Measurements from ENCODE around the gene DGAT2. TPM values are rescaled to one million over a fixed set of nuclear protein-coding genes. Genes with fewer than 3 reads are reported as not detected.

DGAT2 gene
- total RNA-seq, 1 donor from 2014 or later = 2.7 TPM

- DNase-seq (ENCODE audit: low read depth) = no peak
- Histone ChIP-seq H3K4me3 (ENCODE audit: low read depth, low read length) (no peak overlapping the region), H3K27me3 (ENCODE audit: control insufficient read depth, insufficient read depth, low read length) (no peaks in the 10 kb centered on the region), H3K36me3 (ENCODE audit: control insufficient read depth, insufficient read depth, low read length) (no peaks in the 10 kb centered on the region)
- no peak for TF ChIP-seq CTCF (IDR thresholded peaks at IDR 0.05; ENCODE audit: insufficient read depth, low read length, poor library complexity, severe bottlenecking)
Observed at GRCh38 chr11:75823415-75823814, 54.8 kb downstream of the DGAT2 start.

DNA sequence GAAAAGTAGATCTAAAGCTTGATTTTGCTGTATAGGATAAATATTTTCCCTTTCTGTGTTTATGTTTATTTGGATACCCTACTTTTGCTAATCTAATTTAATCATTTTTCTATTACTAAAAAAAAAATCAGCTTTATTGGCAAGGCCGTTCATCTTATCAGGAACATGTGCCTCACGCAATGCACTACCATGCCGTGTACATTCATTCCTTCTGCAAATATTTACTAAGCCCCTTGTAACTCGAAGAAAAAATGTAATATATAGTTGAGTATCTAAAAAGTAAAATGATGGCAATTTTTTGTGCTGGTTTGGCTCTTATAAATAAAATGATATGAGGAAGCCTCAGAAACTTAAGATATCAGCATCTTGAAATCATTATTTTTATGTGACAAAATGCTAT is 55.4 kb downstream of the DGAT2 start:
- no peaks in the 10 kb centered on the region for H3K27me3 ChIP-seq (ENCODE audit: control insufficient read depth, insufficient read depth, low read length)
- TF ChIP-seq CTCF (IDR thresholded peaks at IDR 0.05; ENCODE audit: insufficient read depth, low read length, poor library complexity, severe bottlenecking) = no peak
- H3K4me3 ChIP-seq (ENCODE audit: low read depth, low read length) = no peak overlapping the region
- no peak for DNase-seq (ENCODE audit: low read depth)
- H3K36me3 ChIP-seq (ENCODE audit: control insufficient read depth, insufficient read depth, low read length) = no peaks in the 10 kb centered on the region

DNA sequence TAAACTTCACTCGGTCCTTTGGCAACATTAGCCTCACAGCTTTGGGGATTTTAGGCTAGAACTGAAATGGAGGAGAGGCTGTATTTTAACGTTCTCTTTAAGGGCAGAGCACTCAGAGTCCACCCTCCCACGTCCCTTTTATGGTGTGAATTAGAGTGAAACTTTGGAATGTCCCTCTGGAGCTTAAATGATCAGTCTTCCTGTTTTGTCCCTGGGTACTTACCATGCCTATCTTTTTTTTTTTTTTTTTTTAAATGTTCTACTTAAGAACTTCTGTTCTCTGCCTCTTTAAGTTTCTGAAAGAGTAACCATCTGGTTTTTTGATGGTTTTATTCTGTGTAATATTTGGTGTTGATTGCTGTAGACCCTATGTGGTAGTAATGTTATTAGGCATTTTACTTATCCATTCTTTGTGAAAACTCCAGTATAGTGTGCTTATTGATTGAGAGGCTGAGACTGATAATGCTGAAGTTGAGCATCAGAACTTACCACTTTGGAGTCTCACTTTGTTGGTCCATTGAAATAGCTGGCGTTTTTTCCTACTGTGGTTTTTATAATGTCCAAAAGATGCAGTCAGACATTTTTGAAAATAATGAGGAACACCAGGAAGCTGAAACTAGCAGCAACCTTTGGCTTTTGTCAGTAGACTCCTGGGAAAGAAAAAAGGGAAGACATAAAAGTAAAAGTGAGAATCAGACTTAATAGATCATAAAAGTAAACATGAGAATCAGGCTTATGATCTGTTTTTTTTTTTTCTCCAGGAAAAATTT is 58.1 kb downstream of the DGAT2 start:
- TF ChIP-seq CTCF (IDR thresholded peaks at IDR 0.05; ENCODE audit: insufficient read depth, low read length, poor library complexity, severe bottlenecking) = no peak
- no peak for DNase-seq (ENCODE audit: low read depth)
- Histone ChIP-seq H3K36me3 (ENCODE audit: control insufficient read depth, insufficient read depth, low read length) (no peaks in the 10 kb centered on the region), H3K4me3 (ENCODE audit: low read depth, low read length) (no peak overlapping the region), H3K27me3 (ENCODE audit: control insufficient read depth, insufficient read depth, low read length) (no peaks in the 10 kb centered on the region)

GRCh38 chr11:75827562-75827961 is 59.0 kb downstream of the DGAT2 start:
- H3K36me3 ChIP-seq (ENCODE audit: control insufficient read depth, insufficient read depth, low read length) = no peaks in the 10 kb centered on the region
- no peak overlapping the region for H3K4me3 ChIP-seq (ENCODE audit: low read depth, low read length)
- no peak for TF ChIP-seq CTCF (IDR thresholded peaks at IDR 0.05; ENCODE audit: insufficient read depth, low read length, poor library complexity, severe bottlenecking)
- no peak for DNase-seq (ENCODE audit: low read depth)
- H3K27me3 ChIP-seq (ENCODE audit: control insufficient read depth, insufficient read depth, low read length) = no peaks in the 10 kb centered on the region

DNA sequence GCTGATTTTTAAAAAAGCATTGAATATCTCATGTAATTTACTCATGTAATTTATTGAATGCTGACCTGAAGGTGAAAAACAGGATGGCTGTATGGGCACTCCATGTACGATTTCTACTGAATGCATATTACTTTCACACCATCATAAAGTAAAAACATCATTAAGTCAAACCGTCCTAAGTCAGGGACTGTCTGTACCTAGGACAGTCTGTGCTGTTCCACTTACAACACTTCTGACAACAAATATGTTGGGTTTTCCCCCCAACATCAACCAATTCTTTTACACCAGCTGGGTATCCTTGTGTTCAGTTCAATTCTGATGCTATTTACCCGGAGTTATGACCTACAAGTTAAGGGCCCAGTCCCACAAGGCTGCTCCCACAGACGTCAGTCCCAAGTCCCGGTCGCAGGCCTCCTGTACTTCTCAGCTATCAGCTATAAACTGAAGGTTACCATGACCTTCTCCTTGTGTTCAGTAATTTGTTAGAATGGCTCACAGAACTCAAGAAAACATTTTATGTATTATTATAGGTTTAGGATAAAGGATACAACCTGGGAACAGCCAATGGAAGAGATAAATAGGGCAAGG is 63.4 kb downstream of the DGAT2 start:
- no peak overlapping the region for H3K4me3 ChIP-seq (ENCODE audit: low read depth, low read length)
- no peaks in the 10 kb centered on the region for H3K27me3 ChIP-seq (ENCODE audit: control insufficient read depth, insufficient read depth, low read length)
- H3K36me3 ChIP-seq (ENCODE audit: control insufficient read depth, insufficient read depth, low read length) = no peaks in the 10 kb centered on the region
- no peak for DNase-seq (ENCODE audit: low read depth)
- TF ChIP-seq CTCF (IDR thresholded peaks at IDR 0.05; ENCODE audit: insufficient read depth, low read length, poor library complexity, severe bottlenecking) = no peak
